T-helper 1 cell treated with Interleukin-12 subunit alpha and Interleukin-12 subunit beta and Interleukin-4 antibody, amounts not matched to agents 30 μg/mL and 1 μg/mL, for 36 hours (primary cell): ENCODE measurements around the gene LYST.
"Not testable (repeated sequence)": the region's sequence is repeated elsewhere in the genome, so short reads cannot be mapped to it uniquely, and the experiment has no call there.

Experiments used
- H3K27ac Mint-ChIP-seq: one replicate; pipeline ENCODE4 v1.8.0; 2021; ENCODE audit warnings: mild to moderate bottlenecking, mixed read lengths
- H3K27me3 Mint-ChIP-seq: one replicate; pipeline ENCODE4 v1.8.0; 2021; ENCODE audit warnings: low read depth, mixed read lengths
- H3K36me3 Mint-ChIP-seq: one replicate; pipeline ENCODE4 v1.8.0; 2021; ENCODE audit warnings: low read depth, mixed read lengths
- H3K4me1 Mint-ChIP-seq: one replicate; pipeline ENCODE4 v1.8.0; 2021; ENCODE audit warnings: low read depth, mixed read lengths
- H3K4me3 Mint-ChIP-seq: one replicate; pipeline ENCODE4 v1.8.0; 2021; ENCODE audit warnings: mild to moderate bottlenecking, moderate library complexity, mixed read lengths
- H3K9me3 Mint-ChIP-seq: one replicate; pipeline ENCODE4 v1.8.0; 2021; ENCODE audit warnings: mixed read lengths

LYST gene

GRCh38 chr1:235619149-235619548 is 247.6 kb downstream of the LYST start:
- H3K27ac Mint-ChIP-seq, H3K36me3 Mint-ChIP-seq, H3K4me3 Mint-ChIP-seq, H3K9me3 Mint-ChIP-seq, H3K4me1 Mint-ChIP-seq: not testable (repeated sequence)
- peaks cover 12% of the 10 kb centered on the region for H3K27me3 Mint-ChIP-seq

GRCh38 chr1:235617808-235618207 is 248.9 kb downstream of the LYST start:
- peaks cover 13% of the 10 kb centered on the region for H3K27me3 Mint-ChIP-seq
- H3K4me1 Mint-ChIP-seq: no peaks in the 10 kb centered on the region
- H3K27ac Mint-ChIP-seq: no peak overlapping the region
- no peaks in the 10 kb centered on the region for H3K36me3 Mint-ChIP-seq
- H3K4me3 Mint-ChIP-seq: no peak overlapping the region
- no peaks in the 10 kb centered on the region for H3K9me3 Mint-ChIP-seq

GRCh38 chr1:235617140-235617539 is 249.6 kb downstream of the LYST start:
- Mint-ChIP-seq H3K9me3 (no peaks in the 10 kb centered on the region), H3K36me3 (no peaks in the 10 kb centered on the region), H3K27me3 (peaks cover 13% of the 10 kb centered on the region), H3K4me1 (no peaks in the 10 kb centered on the region), H3K4me3 (no peak overlapping the region), H3K27ac (no peak overlapping the region)

- Mint-ChIP-seq H3K27ac (no peak overlapping the region), H3K4me1 (no peaks in the 10 kb centered on the region), H3K27me3 (peaks cover 16% of the 10 kb centered on the region), H3K36me3 (no peaks in the 10 kb centered on the region), H3K9me3 (no peaks in the 10 kb centered on the region), H3K4me3 (no peak overlapping the region)
These were observed 252.2 kb downstream of the LYST start for GRCh38 chr1:235614442-235614954.

- H3K9me3 Mint-ChIP-seq: no peaks in the 10 kb centered on the region
- no peaks in the 10 kb centered on the region for H3K4me1 Mint-ChIP-seq
- H3K4me3 Mint-ChIP-seq: no peak overlapping the region
- H3K27ac Mint-ChIP-seq: no peak overlapping the region
- no peaks in the 10 kb centered on the region for H3K36me3 Mint-ChIP-seq
- peaks cover 16% of the 10 kb centered on the region for H3K27me3 Mint-ChIP-seq
These were observed 253.1 kb downstream of the LYST start for GRCh38 chr1:235613602-235614001.

GRCh38 chr1:235612761-235613160 is 253.9 kb downstream of the LYST start:
- no peak overlapping the region for H3K4me3 Mint-ChIP-seq
- no peak overlapping the region for H3K27ac Mint-ChIP-seq
- no peaks in the 10 kb centered on the region for H3K36me3 Mint-ChIP-seq
- peaks cover 16% of the 10 kb centered on the region for H3K27me3 Mint-ChIP-seq
- no peaks in the 10 kb centered on the region for H3K4me1 Mint-ChIP-seq
- H3K9me3 Mint-ChIP-seq: no peaks in the 10 kb centered on the region
